Kidney (tissue), 14 donors: Measurements from ENCODE around the gene ARL4C. TPM values are rescaled to one million over a fixed set of nuclear protein-coding genes. Genes with fewer than 3 reads are reported as not detected.
A peak's percentile ranks its signal among the peaks of the same experiment; 100 is the strongest.

Experiments used
- DNase-seq, 5 donors: peaks; one replicate each; pipeline ENCODE4 v3.0.0-alpha.2; 2013 to 2020
- FAIRE-seq: peaks from 2 replicates; lab custom pipeline; 2012; peaks lifted over from hg19 to GRCh38; lab: Jason Lieb, UNC
- H3K27ac ChIP-seq, 2 donors: one replicate each; pipeline ENCODE4 v1.7.0; 2013; ENCODE audit warnings: low read depth in 2 of 2, low read length in 2 of 2, inconsistent platforms in 1 of 2
- H3K27me3 ChIP-seq: one replicate; pipeline ENCODE4 v1.7.1; 2013; ENCODE audit warnings: low read length, inconsistent platforms; ENCODE audit not compliant: control insufficient read depth, insufficient read depth
- H3K36me3 ChIP-seq, 3 donors: one replicate each; pipeline versions ENCODE4 v1.7.0 to v1.7.1; 2013; ENCODE audit warnings: low read length in 3 of 3, control low read depth in 1 of 3, inconsistent platforms in 1 of 3; ENCODE audit not compliant: insufficient read depth in 3 of 3, control insufficient read depth in 2 of 3
- H3K4me1 ChIP-seq, 3 donors: one replicate each; pipeline versions ENCODE4 v1.7.0 to v1.7.1; 2013; ENCODE audit warnings: low read length in 3 of 3, inconsistent platforms in 1 of 3, low read depth in 1 of 3; ENCODE audit not compliant: control insufficient read depth in 2 of 3, insufficient read depth in 2 of 3
- H3K4me3 ChIP-seq, 3 donors: one replicate each; pipeline versions ENCODE4 v1.7.0 to v1.8.1; 2013; ENCODE audit warnings: low read length in 3 of 3, control low read depth in 1 of 3, inconsistent platforms in 1 of 3
- H3K9ac ChIP-seq, 3 donors: one replicate each; pipeline versions ENCODE4 v1.7.0 to v1.7.1; 2013; ENCODE audit warnings: low read length in 3 of 3, control low read depth in 1 of 3, inconsistent platforms in 1 of 3
- H3K9me3 ChIP-seq, 3 donors: one replicate each; pipeline versions ENCODE4 v1.7.0 to v1.7.1; 2013; ENCODE audit warnings: low read length in 3 of 3, control low read depth in 1 of 3, inconsistent platforms in 1 of 3; ENCODE audit not compliant: control insufficient read depth in 2 of 3, insufficient read depth in 1 of 3
- intact Hi-C: fragments of 100-400 bp; cut with DNase I; formaldehyde crosslinking; loops from one replicate; pipeline ENCODE4 v1.11.1; 2022
- polyA plus RNA-seq: library from polyadenylated mRNA; stranded (reverse); fragments of 350-450 nt; fragmentation: Illumina TruSeq; extraction: RNeasy Lipid Tissue Mini Kit (QIAGEN cat#74804); gene quantifications from one replicate; pipeline ENCODE4 v1.2.3, GENCODE V29; 2014; ENCODE audit warnings: low read depth, low replicate concordance; ENCODE audit not compliant: insufficient read depth
- total RNA-seq: library from RNA; stranded (reverse); fragmentation: NEBNext Ultra II Directional; extraction: Animal tissue kit (Norgen Biotek cat#: 25700); gene quantifications from one replicate; pipeline ENCODE4 v1.2.1, GENCODE V29; 2021
- TF ChIP-seq, protein P1 (sequence below): IDR thresholded peaks from 3 replicates; pipeline ENCODE4 v1.5.1; 2012; ENCODE audit warnings: mild to moderate bottlenecking, moderate library complexity, borderline replicate concordance; ENCODE audit not compliant: insufficient read depth; ENCODE audit errors: extremely low read depth
- donor health status: control.
- donor health status: control.
- donor health status: control.
- donor health status: control.
- donor health status: control.
- donor health status: DM: yes; HTN: yes; CAD: no.
- donor health status: Normal renal cell carcinoma (clear cell type).

Gene ARL4C
- total and polyA plus RNA-seq, 2 donors from 2014 or later, result 2.7 to 62.0 TPM

DNA sequence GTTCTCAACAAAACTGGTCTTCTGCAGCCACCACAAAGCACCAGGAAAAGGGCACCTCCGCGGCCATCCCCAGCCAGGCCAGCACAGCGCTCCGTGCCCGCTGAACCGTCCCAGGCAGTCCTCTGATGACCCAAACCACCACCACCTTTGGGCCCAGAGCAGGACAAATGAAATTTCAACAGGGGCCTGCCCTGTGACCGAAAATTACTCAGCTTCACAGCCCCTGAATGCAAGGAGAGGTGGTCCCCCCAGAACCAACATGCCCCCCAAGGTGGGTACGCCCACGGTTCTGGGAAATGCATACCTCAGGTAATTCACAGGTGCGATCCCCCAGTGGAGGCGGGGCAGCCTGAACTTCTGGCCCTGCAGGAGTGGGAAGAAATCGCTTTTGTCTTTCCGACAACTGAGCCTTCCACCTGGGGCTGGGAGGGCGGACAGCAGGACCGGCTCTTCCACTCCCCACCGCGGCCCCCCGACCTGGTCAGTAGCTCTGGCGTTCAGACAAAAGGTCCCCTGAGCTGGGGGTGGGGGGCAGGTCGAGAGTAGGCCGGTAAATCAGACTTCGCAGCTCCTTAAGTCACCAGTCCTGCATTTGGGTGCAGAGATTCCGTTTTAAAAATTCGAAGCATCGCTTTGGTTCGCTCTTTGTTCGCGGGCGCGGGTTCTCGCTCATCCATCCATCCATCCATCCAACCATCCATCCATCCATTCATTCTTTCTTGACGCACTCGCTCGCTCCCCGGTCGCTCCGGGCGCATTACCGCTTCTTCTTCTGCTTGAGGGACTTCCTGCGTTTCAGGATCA is 1.4 kb downstream of the ARL4C start:
- TF ChIP-seq, protein P1, sequence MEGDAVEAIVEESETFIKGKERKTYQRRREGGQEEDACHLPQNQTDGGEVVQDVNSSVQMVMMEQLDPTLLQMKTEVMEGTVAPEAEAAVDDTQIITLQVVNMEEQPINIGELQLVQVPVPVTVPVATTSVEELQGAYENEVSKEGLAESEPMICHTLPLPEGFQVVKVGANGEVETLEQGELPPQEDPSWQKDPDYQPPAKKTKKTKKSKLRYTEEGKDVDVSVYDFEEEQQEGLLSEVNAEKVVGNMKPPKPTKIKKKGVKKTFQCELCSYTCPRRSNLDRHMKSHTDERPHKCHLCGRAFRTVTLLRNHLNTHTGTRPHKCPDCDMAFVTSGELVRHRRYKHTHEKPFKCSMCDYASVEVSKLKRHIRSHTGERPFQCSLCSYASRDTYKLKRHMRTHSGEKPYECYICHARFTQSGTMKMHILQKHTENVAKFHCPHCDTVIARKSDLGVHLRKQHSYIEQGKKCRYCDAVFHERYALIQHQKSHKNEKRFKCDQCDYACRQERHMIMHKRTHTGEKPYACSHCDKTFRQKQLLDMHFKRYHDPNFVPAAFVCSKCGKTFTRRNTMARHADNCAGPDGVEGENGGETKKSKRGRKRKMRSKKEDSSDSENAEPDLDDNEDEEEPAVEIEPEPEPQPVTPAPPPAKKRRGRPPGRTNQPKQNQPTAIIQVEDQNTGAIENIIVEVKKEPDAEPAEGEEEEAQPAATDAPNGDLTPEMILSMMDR, result no peak
- Histone ChIP-seq H3K27ac (peak overlapping the region in 1 of 2 donors; percentile 30), H3K27me3 (no peaks in the 10 kb centered on the region), H3K4me3 (peak overlapping the region; percentile 70 to 77 (median 71)), H3K36me3 (no peaks in the 10 kb centered on the region), H3K9me3 (no peaks in the 10 kb centered on the region), H3K4me1 (peaks cover 0 to 12% (median 3%) of the 10 kb centered on the region in 3 donors), H3K9ac (peak overlapping the region; percentile 52 to 75 (median 74))
- FAIRE-seq (no peak), DNase-seq (peak; percentile 27 to 79 (median 46))
- intact Hi-C loops, result no loop called here

DNA sequence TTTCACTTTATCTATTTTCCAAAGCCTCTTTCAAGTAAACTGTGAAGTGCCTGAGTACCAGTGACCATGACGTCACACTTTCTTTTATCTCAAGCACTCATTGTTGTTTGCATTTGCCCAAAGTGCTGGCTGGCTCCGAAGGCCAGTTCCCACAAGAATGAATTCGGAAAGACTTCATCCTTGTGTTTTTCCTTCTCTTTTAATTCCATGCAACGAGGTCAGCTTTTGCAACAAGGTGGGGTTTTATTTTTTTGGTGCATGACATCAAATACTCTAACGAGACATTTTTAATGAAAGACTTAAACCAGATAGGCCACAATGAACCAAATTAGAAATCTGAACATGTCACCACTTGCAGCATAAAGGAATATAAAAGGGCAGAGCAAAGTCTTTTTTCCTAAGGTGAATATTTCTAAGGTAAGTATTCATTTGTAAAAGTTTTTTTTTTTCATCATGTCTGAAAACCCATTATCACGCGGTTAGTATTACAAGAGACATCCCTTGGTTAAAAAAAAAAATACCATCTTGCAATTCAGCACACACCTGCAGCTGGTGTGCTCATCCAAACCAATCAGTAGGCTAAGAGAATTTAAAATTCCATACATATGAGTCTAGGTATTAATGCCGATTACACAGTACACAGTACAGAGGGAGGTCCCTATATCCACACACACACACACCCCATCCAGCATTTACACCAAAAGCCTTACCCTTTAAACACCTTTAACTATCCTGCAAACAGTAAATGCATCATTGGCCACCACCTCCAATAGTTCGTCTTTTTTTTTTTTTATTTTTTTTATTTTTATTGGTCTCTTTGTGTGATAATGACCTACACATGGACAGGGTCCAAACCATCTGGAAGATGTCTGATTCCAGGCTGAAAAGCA is 2.3 kb downstream of the ARL4C start:
- DNase-seq (peak in 2 of 5 donors; percentile 46 to 49), FAIRE-seq (no peak)
- peaks cover 0 to 12% (median 3%) of the 10 kb centered on the region in 3 donors for H3K4me1 ChIP-seq
- H3K27ac ChIP-seq, result no peak overlapping the region
- TF ChIP-seq, protein P1, result no peak
- intact Hi-C loops, result no loop called here
- peak overlapping the region in 1 of 3 donors; percentile 51 for H3K9ac ChIP-seq
- no peaks in the 10 kb centered on the region for H3K27me3 ChIP-seq
- peak overlapping the region; percentile 70 to 77 (median 71) for H3K4me3 ChIP-seq
- H3K36me3 ChIP-seq, result no peaks in the 10 kb centered on the region
- H3K9me3 ChIP-seq, result no peaks in the 10 kb centered on the region

DNA sequence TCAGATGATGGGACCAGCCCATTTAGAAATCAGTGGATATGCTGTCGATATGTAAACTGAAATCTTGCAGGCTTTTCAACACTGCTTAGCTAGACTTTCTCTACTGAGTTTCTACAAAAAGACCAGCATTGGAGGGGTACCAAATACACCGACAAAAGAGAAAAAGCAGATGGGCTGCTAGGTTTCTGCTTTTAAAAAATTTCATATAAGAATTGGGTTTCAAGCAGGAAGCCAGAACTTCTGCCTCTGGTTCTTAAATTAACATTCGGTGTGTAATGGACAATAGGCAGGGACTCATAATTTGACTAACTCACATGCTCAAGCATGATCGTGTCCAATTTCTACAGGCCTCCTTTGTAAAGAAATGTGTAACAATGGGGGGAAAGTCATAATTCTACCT is 3.1 kb downstream of the ARL4C start:
- Histone ChIP-seq H3K9ac (peak overlapping the region in 1 of 3 donors; percentile 36), H3K4me3 (peak overlapping the region in 1 of 3 donors; percentile 70), H3K36me3 (no peaks in the 10 kb centered on the region), H3K27me3 (no peaks in the 10 kb centered on the region), H3K27ac (no peak overlapping the region), H3K9me3 (no peaks in the 10 kb centered on the region), H3K4me1 (peaks cover 0 to 12% (median 3%) of the 10 kb centered on the region in 3 donors)
- DNase-seq (no peak), FAIRE-seq (no peak)
- intact Hi-C loops, result no loop called here
- TF ChIP-seq, protein P1, result no peak
